ENCODE data around the gene IDH3A.

Gene IDH3A

GRCh38 chr15:78110096-78110495, 39.1 kb upstream of the IDH3A start:
- FAIRE-seq (no peak), DNase-seq (ENCODE audit: insufficient read length, low spot score) (no peak)
- TF ChIP-seq POLR2A (IDR thresholded peaks at IDR 0.05; ENCODE audit: low read depth, low read length) = no peak

GRCh38 chr15:78110916-78111475, 38.2 kb upstream of the IDH3A start:
- no peak for FAIRE-seq
- no peak for DNase-seq (ENCODE audit: insufficient read length, low spot score)
- TF ChIP-seq POLR2A (IDR thresholded peaks at IDR 0.05; ENCODE audit: low read depth, low read length) = no peak

DNA sequence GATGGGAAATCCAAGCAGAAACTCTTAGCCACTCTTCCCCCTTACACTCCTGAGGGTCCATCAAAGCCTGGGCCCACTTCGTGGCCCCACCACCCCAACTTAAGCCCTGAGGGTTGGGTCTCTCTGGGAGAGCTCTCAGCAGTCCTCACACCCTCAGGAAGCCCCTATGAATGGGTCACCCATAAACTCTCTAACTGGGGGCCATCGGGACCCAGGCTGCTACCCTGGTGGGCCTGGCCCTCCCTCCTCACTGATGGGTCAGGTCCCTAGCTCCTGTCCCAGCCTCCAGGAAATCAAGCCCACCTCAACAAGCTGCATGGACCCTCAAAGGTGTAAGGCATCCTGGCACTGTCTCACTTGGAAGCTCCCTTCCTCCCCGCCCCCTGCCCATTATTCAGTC, 37.4 kb upstream of the IDH3A start:
- FAIRE-seq = no peak
- DNase-seq (ENCODE audit: insufficient read length, low spot score) = no peak
- TF ChIP-seq POLR2A (IDR thresholded peaks at IDR 0.05; ENCODE audit: low read depth, low read length) = no peak

GRCh38 chr15:78112551-78112950, 36.6 kb upstream of the IDH3A start:
- no peak for FAIRE-seq

DNA sequence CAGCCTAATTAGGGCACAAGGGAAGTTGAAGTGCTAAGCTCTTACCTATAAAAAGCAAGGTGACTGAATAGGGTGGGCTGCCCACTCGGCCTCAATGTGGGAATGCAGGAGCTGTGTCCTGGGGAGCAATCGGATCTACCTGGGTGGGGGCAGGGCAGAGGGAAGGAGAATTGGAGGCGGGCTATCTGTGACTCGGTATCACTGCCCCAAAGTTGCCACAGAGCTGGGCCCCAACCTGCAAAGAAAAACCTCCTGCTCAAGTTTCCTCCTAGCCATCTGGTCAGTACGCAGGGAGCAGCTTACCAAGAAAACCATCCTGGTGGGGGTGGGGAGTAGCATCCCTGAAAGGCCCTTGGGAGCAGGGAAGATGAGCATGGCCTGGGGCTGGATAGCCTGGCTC, 28.6 kb upstream of the IDH3A start:
- no peak for TF ChIP-seq POLR2A (IDR thresholded peaks at IDR 0.05; ENCODE audit: low read depth, low read length)
- DNase-seq (ENCODE audit: insufficient read length, low spot score) = no peak
- no peak for FAIRE-seq

More at GRCh38 chr15:78112551-78112950, 36.6 kb upstream of the IDH3A start:
- no peak for DNase-seq (ENCODE audit: insufficient read length, low spot score)
- no peak for TF ChIP-seq POLR2A (IDR thresholded peaks at IDR 0.05; ENCODE audit: low read depth, low read length)

DNA sequence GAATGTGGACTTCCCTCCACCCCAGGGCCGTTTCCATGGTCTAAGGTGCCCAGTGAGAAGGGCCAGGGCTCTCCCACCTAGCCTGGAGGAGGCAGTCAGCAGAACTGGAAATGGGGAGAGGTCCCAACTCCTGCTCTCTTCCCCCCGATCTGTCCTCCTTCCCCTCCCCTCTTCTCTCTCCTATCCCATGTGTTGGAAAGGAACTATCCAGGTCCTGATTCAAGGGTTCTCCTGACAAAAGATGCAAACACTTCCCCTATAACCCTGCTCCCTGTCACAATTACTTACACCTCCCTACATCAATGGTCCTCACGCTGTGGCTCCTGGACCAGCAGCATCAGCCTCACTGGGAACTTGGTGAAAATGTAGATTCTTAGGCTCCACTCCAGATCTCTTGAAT, 23.9 kb upstream of the IDH3A start:
- TF ChIP-seq POLR2A (IDR thresholded peaks at IDR 0.05; ENCODE audit: low read depth, low read length) = no peak
- FAIRE-seq = no peak
- no peak for DNase-seq (ENCODE audit: insufficient read length, low spot score)

GRCh38 chr15:78127882-78128281, 21.3 kb upstream of the IDH3A start:
- no peak for TF ChIP-seq POLR2A (IDR thresholded peaks at IDR 0.05; ENCODE audit: low read depth, low read length)
- FAIRE-seq (no peak), DNase-seq (ENCODE audit: insufficient read length, low spot score) (no peak)

GRCh38 chr15:78129077-78129750, 19.9 kb upstream of the IDH3A start:
- peak; percentile 30 for DNase-seq (ENCODE audit: insufficient read length, low spot score)

DNA sequence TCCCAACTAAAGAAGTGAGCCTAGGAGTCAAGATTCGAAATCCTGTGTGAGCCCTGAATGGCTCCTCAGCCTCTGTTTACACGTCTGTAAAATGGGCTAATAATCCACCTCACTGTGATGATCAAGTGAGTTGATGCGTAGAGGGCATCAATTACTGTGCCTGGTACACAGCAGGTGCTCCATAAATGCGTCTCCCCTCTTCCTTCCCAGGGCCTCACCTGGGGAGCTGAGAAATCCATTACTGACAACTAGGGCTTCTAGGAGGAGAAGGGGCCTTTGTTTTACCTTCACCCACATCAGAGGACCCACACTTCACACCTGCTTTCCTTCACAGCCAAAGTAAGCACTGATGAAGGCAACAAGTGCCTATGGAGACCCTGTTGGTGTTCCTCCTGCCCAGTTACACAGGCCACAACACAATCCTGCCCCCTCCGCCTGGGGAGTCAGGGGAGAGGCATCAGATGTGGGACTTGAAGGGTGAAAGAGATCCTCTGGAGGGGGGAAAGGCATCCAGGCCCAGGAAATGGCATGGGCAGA, 19.3 kb upstream of the IDH3A start:
- FAIRE-seq = no peak
- no peak for DNase-seq (ENCODE audit: insufficient read length, low spot score)
- TF ChIP-seq POLR2A (IDR thresholded peaks at IDR 0.05; ENCODE audit: low read depth, low read length) = no peak

More at GRCh38 chr15:78129077-78129750, 19.9 kb upstream of the IDH3A start:
- no peak for TF ChIP-seq POLR2A (IDR thresholded peaks at IDR 0.05; ENCODE audit: low read depth, low read length)
- FAIRE-seq = no peak

DNA sequence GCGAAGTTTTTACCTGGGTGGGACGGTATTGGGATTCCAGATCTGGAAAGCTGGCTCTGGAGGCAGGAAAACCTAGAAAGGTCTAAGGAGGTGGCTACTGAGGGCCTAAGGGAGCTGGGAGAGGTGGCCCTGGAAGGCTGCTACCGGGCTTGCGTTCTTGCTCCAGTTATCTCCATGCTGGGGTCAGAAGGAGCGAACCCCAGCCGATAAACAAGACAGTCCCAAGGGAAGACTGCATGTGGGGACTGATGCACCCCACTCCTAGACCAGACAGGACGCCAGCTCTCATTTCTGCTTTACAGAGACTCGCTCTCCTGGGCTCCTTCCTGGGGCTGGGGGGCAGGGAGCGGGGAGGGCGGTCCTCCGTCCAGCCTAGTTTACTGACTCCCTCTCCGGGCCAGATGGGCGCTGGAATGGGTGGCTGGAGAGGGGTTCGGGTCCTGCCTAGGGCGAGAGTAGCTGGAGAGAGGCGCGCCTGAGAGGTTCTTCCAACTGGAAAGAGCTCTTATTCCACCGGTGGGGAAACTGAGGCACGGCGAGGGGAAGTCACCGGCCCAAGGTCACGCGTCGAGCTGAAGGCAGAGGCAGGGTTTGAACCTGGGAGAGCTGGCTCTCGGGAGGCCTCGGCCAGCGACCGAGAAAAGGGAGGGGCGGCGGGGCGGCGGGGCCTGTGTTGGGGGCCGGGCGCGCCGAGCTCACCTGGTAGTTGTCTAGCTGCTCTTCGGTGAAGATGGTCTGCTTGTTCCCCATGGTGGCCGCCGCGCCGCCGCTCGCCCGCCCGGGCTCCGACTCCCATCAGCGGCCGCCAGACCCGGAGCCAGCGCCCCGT, 18.5 kb upstream of the IDH3A start:
- no peak for TF ChIP-seq POLR2A (IDR thresholded peaks at IDR 0.05; ENCODE audit: low read depth, low read length)
- DNase-seq (ENCODE audit: insufficient read length, low spot score) (no peak), FAIRE-seq (no peak)

- FAIRE-seq = no peak
- TF ChIP-seq POLR2A (IDR thresholded peaks at IDR 0.05; ENCODE audit: low read depth, low read length) = no peak
These were observed 17.7 kb upstream of the IDH3A start, which contains the start of gene CIB2 for GRCh38 chr15:78131295-78132061. TSS of gene CIB2 (minus strand) at chr15:78131445. CDS start at chr15:78131215, 230 bp downstream.

GRCh38 chr15:78133801-78134200, 15.4 kb upstream of the IDH3A start:
- FAIRE-seq (no peak), DNase-seq (ENCODE audit: insufficient read length, low spot score) (no peak)
- TF ChIP-seq POLR2A (IDR thresholded peaks at IDR 0.05; ENCODE audit: low read depth, low read length) = no peak

More at GRCh38 chr15:78131295-78132061, 17.7 kb upstream of the IDH3A start, which contains the start of gene CIB2:
- DNase-seq (ENCODE audit: insufficient read length, low spot score) = peak; percentile 73

- no peak for TF ChIP-seq POLR2A (IDR thresholded peaks at IDR 0.05; ENCODE audit: low read depth, low read length)
- no peak for FAIRE-seq
- DNase-seq (ENCODE audit: insufficient read length, low spot score) = no peak
These were observed 9.6 kb upstream of the IDH3A start for GRCh38 chr15:78139578-78139977.

Data from H54 (cell line).